Neural cell (in vitro differentiated cells): ENCODE results near the gene STKLD1. TPM values are rescaled to one million over a fixed set of nuclear protein-coding genes. Genes with fewer than 3 reads are reported as not detected.

ENCODE experiments used
- H2AFZ ChIP-seq: fragments of 200-600, 300-800 bp; sonication (generic), shearing (Covaris generic); 2 replicates; pipeline ENCODE4 v1.6.0; 2014; ENCODE audit warnings: low read depth, mild to moderate bottlenecking, antibody characterized with exemption, low read length, moderate library complexity
- H3F3A ChIP-seq: fragments of 200-600 bp; shearing (Covaris generic); 2 replicates; pipeline ENCODE4 v1.6.1; 2016; ENCODE audit warnings: mild to moderate bottlenecking, moderate library complexity, mixed read lengths, antibody characterized with exemption, low read length; ENCODE audit not compliant: insufficient read depth, poor library complexity, severe bottlenecking
- H3K27ac ChIP-seq: fragments of 200-600, 300-800 bp; sonication (generic), shearing (Covaris generic); 2 replicates; pipeline ENCODE4 v1.5.1; 2014; ENCODE audit warnings: mild to moderate bottlenecking, low read length, moderate library complexity
- H3K27me3 ChIP-seq: fragments of 300-800, 200-600 bp; sonication (generic), shearing (Covaris generic); 2 replicates; pipeline ENCODE4 v1.6.0; 2014; ENCODE audit warnings: mild to moderate bottlenecking, low read depth, low read length, moderate library complexity; ENCODE audit not compliant: insufficient read depth
- H3K36me3 ChIP-seq: fragments of 300-800, 200-600 bp; sonication (generic), shearing (Covaris generic); 2 replicates; pipeline ENCODE4 v1.5.1; 2014; ENCODE audit warnings: mild to moderate bottlenecking, antibody characterized with exemption, low read length, moderate library complexity; ENCODE audit not compliant: insufficient read depth
- H3K4me2 ChIP-seq: fragments of 300-800, 200-600 bp; sonication (generic), shearing (Covaris generic); 2 replicates; pipeline ENCODE4 v1.6.0; 2014; ENCODE audit warnings: mild to moderate bottlenecking, low read length
- H3K4me3 ChIP-seq: fragments of 300-800, 200-600 bp; sonication (generic), shearing (Covaris generic); 2 replicates; pipeline ENCODE4 v1.5.1; 2014; ENCODE audit warnings: mild to moderate bottlenecking, low read length, moderate library complexity
- H3K79me2 ChIP-seq: fragments of 200-600 bp; shearing (Covaris generic); replicated peaks from 2 replicates; pipeline ENCODE4 v1.6.0; 2014; ENCODE audit warnings: mild to moderate bottlenecking, low read length, moderate library complexity; ENCODE audit not compliant: insufficient read depth
- H3K9ac ChIP-seq: fragments of 300-800, 200-600 bp; sonication (generic), shearing (Covaris generic); 2 replicates; pipeline ENCODE4 v1.6.1; 2016; ENCODE audit warnings: mild to moderate bottlenecking, low read length, mixed read lengths
- H3K9me2 ChIP-seq: fragments of 200-600 bp; shearing (Covaris generic); 2 replicates; pipeline ENCODE4 v1.6.1; 2016; ENCODE audit warnings: mild to moderate bottlenecking, low read length, mixed read lengths; ENCODE audit not compliant: insufficient read depth
- H3K9me3 ChIP-seq: fragments of 200-600, 300-800 bp; sonication (generic), shearing (Covaris generic); 2 replicates; pipeline ENCODE4 v1.6.1; 2016; ENCODE audit warnings: mild to moderate bottlenecking, mixed run types, low read length, moderate library complexity, mixed read lengths
- H4K20me1 ChIP-seq: fragments of 200-600 bp; shearing (Covaris generic); 2 replicates; pipeline ENCODE4 v1.6.1; 2016; ENCODE audit warnings: mild to moderate bottlenecking, mixed run types; ENCODE audit not compliant: insufficient read depth
- EP300 ChIP-seq: fragments of 450-650 bp; conservative IDR thresholded peaks from 2 replicates; pipeline ENCODE4 v1.6.1; 2014; ENCODE audit warnings: antibody characterized with exemption, mild to moderate bottlenecking, moderate library complexity; ENCODE audit not compliant: poor library complexity, severe bottlenecking
- EZH2 ChIP-seq: fragments of 200-600, 300-800 bp; shearing (Covaris generic), sonication (generic); IDR thresholded peaks from 2 replicates; pipeline ENCODE4 v1.6.1; 2014; ENCODE audit warnings: antibody characterized with exemption, low read length, borderline replicate concordance, mild to moderate bottlenecking; ENCODE audit not compliant: insufficient read depth, poor library complexity, severe bottlenecking
- MXI1 ChIP-seq: fragments of 450-650 bp; conservative IDR thresholded peaks from 2 replicates; pipeline ENCODE4 v1.6.1; 2014; ENCODE audit warnings: antibody characterized with exemption, mild to moderate bottlenecking; ENCODE audit not compliant: poor library complexity, severe bottlenecking
- POLR2AphosphoS5 ChIP-seq: IDR thresholded peaks from 2 replicates; pipeline ENCODE4 v1.6.1; 2012
- RAD21 ChIP-seq: fragments of 450-650 bp; conservative IDR thresholded peaks from 2 replicates; pipeline ENCODE4 v1.6.1; 2014; ENCODE audit warnings: antibody characterized with exemption, mild to moderate bottlenecking, moderate library complexity
- SMC3 ChIP-seq: fragments of 450-650 bp; conservative IDR thresholded peaks from 2 replicates; pipeline ENCODE4 v1.6.1; 2014; ENCODE audit warnings: antibody characterized with exemption, mild to moderate bottlenecking, moderate library complexity; ENCODE audit not compliant: poor library complexity
- TAF1 ChIP-seq: IDR thresholded peaks from 2 replicates; pipeline ENCODE4 v1.6.1; 2012; ENCODE audit warnings: low read depth
- polyA plus RNA-seq: library from polyadenylated mRNA; depleted of rRNA; stranded (reverse); fragments of >200 nt; gene quantifications from 2 replicates; pipeline ENCODE4 v1.2.3, GENCODE V29; 2014
- TF ChIP-seq, protein P1 (sequence below): fragments of 450-650 bp; IDR thresholded peaks from 2 replicates; pipeline ENCODE4 v1.5.1; 2014; ENCODE audit warnings: antibody characterized with exemption, mild to moderate bottlenecking, moderate library complexity; ENCODE audit not compliant: poor library complexity, severe bottlenecking
- TF ChIP-seq, protein P2 (sequence below): IDR thresholded peaks from 2 replicates; pipeline ENCODE4 v1.6.1; 2012; ENCODE audit warnings: borderline replicate concordance

The STKLD1 gene
- polyA plus RNA-seq, 1 donor from 2014 or later = 1.1 TPM

DNA sequence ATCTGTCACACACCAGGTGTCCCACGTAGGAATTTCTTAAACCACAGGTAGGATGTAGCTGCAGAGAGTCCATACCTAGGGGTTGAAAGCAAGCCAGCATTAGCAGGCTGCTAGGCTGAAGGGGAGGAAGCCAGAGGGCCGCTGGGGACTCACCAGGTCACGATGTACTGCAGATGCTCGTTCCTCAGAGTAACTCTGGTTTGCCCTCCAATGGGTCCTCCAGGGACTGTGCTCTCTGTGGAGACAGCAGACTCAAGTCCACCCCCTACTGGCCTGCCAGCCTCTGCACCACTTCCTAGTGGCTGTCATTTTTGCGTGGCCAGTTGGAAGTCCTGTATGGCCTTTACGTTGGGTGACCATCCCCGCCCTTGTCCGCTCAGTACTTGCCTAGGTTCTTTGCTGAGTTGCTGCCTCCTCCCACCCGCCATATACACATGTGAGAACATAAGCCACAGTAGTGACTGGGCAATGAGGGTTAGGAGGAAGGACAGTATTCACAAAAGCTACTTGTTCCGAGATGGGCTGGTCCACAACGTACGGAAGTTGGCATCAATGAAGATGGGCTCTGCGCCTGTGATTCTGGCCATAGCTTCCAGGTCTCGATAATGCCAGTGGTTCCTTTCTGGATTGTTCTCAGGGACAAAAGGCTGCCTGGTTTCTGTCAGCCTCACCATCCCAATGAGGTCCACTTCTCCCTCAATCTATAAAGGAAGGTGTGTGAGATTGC is 24.1 kb upstream of the STKLD1 start:
- H3K4me3 ChIP-seq = no peak overlapping the region
- TF ChIP-seq SMC3 (no peak), TAF1 (no peak), MXI1 (no peak), RAD21 (no peak), POLR2AphosphoS5 (no peak), EZH2 (no peak), EP300 (no peak)
- TF ChIP-seq, protein P1, sequence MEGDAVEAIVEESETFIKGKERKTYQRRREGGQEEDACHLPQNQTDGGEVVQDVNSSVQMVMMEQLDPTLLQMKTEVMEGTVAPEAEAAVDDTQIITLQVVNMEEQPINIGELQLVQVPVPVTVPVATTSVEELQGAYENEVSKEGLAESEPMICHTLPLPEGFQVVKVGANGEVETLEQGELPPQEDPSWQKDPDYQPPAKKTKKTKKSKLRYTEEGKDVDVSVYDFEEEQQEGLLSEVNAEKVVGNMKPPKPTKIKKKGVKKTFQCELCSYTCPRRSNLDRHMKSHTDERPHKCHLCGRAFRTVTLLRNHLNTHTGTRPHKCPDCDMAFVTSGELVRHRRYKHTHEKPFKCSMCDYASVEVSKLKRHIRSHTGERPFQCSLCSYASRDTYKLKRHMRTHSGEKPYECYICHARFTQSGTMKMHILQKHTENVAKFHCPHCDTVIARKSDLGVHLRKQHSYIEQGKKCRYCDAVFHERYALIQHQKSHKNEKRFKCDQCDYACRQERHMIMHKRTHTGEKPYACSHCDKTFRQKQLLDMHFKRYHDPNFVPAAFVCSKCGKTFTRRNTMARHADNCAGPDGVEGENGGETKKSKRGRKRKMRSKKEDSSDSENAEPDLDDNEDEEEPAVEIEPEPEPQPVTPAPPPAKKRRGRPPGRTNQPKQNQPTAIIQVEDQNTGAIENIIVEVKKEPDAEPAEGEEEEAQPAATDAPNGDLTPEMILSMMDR = no peak
- TF ChIP-seq, protein P2, sequence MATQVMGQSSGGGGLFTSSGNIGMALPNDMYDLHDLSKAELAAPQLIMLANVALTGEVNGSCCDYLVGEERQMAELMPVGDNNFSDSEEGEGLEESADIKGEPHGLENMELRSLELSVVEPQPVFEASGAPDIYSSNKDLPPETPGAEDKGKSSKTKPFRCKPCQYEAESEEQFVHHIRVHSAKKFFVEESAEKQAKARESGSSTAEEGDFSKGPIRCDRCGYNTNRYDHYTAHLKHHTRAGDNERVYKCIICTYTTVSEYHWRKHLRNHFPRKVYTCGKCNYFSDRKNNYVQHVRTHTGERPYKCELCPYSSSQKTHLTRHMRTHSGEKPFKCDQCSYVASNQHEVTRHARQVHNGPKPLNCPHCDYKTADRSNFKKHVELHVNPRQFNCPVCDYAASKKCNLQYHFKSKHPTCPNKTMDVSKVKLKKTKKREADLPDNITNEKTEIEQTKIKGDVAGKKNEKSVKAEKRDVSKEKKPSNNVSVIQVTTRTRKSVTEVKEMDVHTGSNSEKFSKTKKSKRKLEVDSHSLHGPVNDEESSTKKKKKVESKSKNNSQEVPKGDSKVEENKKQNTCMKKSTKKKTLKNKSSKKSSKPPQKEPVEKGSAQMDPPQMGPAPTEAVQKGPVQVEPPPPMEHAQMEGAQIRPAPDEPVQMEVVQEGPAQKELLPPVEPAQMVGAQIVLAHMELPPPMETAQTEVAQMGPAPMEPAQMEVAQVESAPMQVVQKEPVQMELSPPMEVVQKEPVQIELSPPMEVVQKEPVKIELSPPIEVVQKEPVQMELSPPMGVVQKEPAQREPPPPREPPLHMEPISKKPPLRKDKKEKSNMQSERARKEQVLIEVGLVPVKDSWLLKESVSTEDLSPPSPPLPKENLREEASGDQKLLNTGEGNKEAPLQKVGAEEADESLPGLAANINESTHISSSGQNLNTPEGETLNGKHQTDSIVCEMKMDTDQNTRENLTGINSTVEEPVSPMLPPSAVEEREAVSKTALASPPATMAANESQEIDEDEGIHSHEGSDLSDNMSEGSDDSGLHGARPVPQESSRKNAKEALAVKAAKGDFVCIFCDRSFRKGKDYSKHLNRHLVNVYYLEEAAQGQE = no peak
- no peak overlapping the region for H3K27ac ChIP-seq
- no peaks in the 10 kb centered on the region for H3K9me2 ChIP-seq
- H3F3A ChIP-seq = no peaks in the 10 kb centered on the region
- no peak overlapping the region for H3K9ac ChIP-seq
- peaks cover 24% of the 10 kb centered on the region for H3K79me2 ChIP-seq
- no peaks in the 10 kb centered on the region for H3K27me3 ChIP-seq
- H4K20me1 ChIP-seq = no peaks in the 10 kb centered on the region
- no peak overlapping the region for H3K4me2 ChIP-seq
- H3K36me3 ChIP-seq = peaks cover 6% of the 10 kb centered on the region
- H3K9me3 ChIP-seq = no peaks in the 10 kb centered on the region
- H2AFZ ChIP-seq = no peak overlapping the region

DNA sequence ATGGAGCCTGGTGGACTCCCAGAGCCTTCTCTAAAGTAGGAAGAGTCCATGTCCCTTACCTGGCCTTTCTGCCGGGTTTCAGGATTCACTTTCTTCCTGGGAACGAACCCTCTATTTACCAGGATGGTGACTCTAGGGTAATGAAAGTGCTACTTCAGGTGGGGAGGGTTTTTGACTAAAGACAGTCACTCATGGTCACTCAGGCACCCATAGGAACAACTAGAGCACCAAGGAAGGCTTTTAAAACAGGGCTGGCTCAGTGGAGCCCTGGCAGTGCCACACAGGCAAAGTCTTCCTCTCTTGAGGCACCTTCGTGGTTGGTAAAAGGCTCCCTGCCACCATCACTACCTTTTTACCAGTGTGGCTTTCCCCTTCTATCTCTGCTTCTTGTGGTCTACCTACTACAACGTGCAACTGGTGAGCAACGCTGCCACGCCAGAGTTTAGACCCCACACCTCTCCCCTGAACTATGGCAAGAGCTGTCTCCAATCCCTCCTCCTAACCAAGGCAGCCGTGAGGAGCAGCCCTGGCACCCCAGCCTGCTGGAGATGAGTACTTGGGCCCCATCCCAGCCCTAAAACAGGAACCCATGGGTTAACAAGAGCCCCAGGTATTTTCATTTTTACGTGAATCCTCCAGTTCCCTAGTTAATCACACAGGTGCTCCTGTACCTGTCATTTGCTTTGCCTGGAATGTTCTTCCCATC is 23.4 kb upstream of the STKLD1 start:
- H3K9me2 ChIP-seq = no peaks in the 10 kb centered on the region
- H3K27ac ChIP-seq = no peak overlapping the region
- no peak overlapping the region for H3K4me3 ChIP-seq
- H3K36me3 ChIP-seq = peaks cover 6% of the 10 kb centered on the region
- peaks cover 30% of the 10 kb centered on the region for H3K79me2 ChIP-seq
- no peaks in the 10 kb centered on the region for H3K27me3 ChIP-seq
- no peaks in the 10 kb centered on the region for H4K20me1 ChIP-seq
- no peak overlapping the region for H3K9ac ChIP-seq
- TF ChIP-seq, protein P2 = no peak
- H3F3A ChIP-seq = no peaks in the 10 kb centered on the region
- no peak overlapping the region for H3K4me2 ChIP-seq
- H2AFZ ChIP-seq = no peak overlapping the region
- no peaks in the 10 kb centered on the region for H3K9me3 ChIP-seq
